ENCODE measurements around the gene RAB5B.
"Not testable (repeated sequence)": the region's sequence is repeated elsewhere in the genome, so short reads cannot be mapped to it uniquely, and the experiment has no call there.

RAB5B gene

GRCh38 chr12:56040963-56041551 is 67.2 kb downstream of the RAB5B start:
- in situ Hi-C loops (cut with HindIII; ENCODE audit: low pct_unique_long_range_greater_than_20kb, low sequenced_read_pairs) = no loop called here
- no peak for TF ChIP-seq JUND (IDR thresholded peaks at IDR 0.05; ENCODE audit: low read depth)
- DNase-seq (ENCODE audit: low read depth in 1 of 2, low spot score in 1 of 2) = no peak

GRCh38 chr12:56041552-56042429 is 67.9 kb downstream of the RAB5B start, which contains the start of gene RPS26:
TSS of gene RPS26 (plus strand) at chr12:56041918. CDS start at chr12:56042167, 249 bp downstream.
- in situ Hi-C loops (cut with HindIII; ENCODE audit: low pct_unique_long_range_greater_than_20kb, low sequenced_read_pairs) = no loop called here
- peak; percentile 69 to 100 for DNase-seq (ENCODE audit: low read depth in 1 of 2, low spot score in 1 of 2)

GRCh38 chr12:56042430-56042813 is 68.5 kb downstream of the RAB5B start:
- DNase-seq (ENCODE audit: low read depth in 1 of 2, low spot score in 1 of 2); in situ Hi-C loops (cut with HindIII; ENCODE audit: low pct_unique_long_range_greater_than_20kb, low sequenced_read_pairs): not testable (repeated sequence)

More at GRCh38 chr12:56041552-56042429, 67.9 kb downstream of the RAB5B start, which contains the start of gene RPS26:
- peak; percentile 57; the same call in 1 of the 2 replicates for TF ChIP-seq JUND (IDR thresholded peaks at IDR 0.05; ENCODE audit: low read depth)

DNA sequence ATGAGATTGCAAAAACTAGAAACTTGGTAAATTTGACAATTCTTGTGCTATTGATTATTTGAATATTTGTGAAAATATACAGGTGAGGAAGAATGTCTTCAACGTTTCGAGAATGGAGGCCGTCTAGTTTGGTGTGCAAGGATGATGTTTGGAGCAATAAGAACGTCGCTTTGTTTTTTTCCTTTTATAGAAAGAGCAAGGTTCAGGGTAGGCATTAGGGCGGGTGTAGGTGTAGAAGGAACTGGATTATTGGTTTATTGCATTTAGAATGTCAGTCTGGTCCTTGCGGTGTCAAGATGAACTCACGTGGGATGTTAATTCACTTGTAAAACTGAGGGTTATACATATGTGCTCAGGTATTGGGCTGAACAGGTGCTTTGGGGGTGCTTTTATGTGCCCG is 69.0 kb downstream of the RAB5B start:
- in situ Hi-C loops (cut with HindIII; ENCODE audit: low pct_unique_long_range_greater_than_20kb, low sequenced_read_pairs) = no loop called here
- no peak for TF ChIP-seq JUND (IDR thresholded peaks at IDR 0.05; ENCODE audit: low read depth)
- DNase-seq (ENCODE audit: low read depth in 1 of 2, low spot score in 1 of 2) = no peak
